Activated T-helper 17 cell treated with anti-CD3 and anti-CD28 coated beads, Interleukin-2, amount 50 U/mL, for 72 hours (primary cell): ENCODE measurements around the gene SLIT3. TPM values are rescaled to one million over a fixed set of nuclear protein-coding genes. Genes with fewer than 3 reads are reported as not detected.

Experiments
- ATAC-seq: fragments of 150-1000 bp; cut with Tn5 transposase; replicated peaks from 2 replicates; pipeline ENCODE4 v1.10.0; 2021; ENCODE audit warnings: mild to moderate bottlenecking, moderate library complexity
- H3K27ac Mint-ChIP-seq: one replicate; pipeline ENCODE4 v1.8.0; 2022; ENCODE audit warnings: mixed read lengths
- H3K27me3 Mint-ChIP-seq: one replicate; pipeline ENCODE4 v1.8.0; 2022; ENCODE audit warnings: mixed read lengths
- H3K36me3 Mint-ChIP-seq: one replicate; pipeline ENCODE4 v1.8.0; 2022; ENCODE audit warnings: low read depth, mild to moderate bottlenecking, mixed read lengths
- H3K4me1 Mint-ChIP-seq: one replicate; pipeline ENCODE4 v1.8.0; 2022; ENCODE audit warnings: mixed read lengths
- H3K4me3 Mint-ChIP-seq: one replicate; pipeline ENCODE4 v1.8.0; 2022; ENCODE audit warnings: mild to moderate bottlenecking, mixed read lengths
- H3K9me3 Mint-ChIP-seq: one replicate; pipeline ENCODE4 v1.8.0; 2022; ENCODE audit warnings: mixed read lengths
- total RNA-seq, 2 donors: library from RNA; stranded (reverse); gene quantifications; one replicate each; pipeline ENCODE4 v1.2.3, GENCODE V29; 2022

SLIT3 gene
- total RNA-seq, 2 donors from 2014 or later, result 0.26 TPM; not detected in 1

DNA sequence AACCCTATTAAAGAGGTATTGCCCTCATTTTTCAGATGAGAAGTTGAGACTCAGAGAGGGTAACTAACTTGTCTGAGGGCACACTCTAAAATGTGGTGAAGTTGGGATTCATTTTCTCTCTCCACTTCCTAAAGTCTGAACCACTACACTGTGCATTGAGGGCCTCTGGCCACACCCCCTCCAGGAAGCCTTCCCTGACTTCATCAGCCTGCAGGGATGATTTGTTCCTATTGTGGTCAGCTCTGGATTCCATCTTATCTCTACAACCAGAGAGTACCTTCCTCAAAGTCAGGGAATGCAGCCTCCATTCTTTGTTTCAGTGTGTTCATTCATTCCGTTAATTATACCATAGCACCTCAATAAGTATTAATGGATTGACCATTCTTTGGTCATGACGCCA, 365.8 kb downstream of the SLIT3 start:
- ATAC-seq, result no peak
- H3K4me3 Mint-ChIP-seq, result no peak overlapping the region
- peaks cover 7% of the 10 kb centered on the region for H3K27me3 Mint-ChIP-seq
- H3K36me3 Mint-ChIP-seq, result no peaks in the 10 kb centered on the region
- H3K4me1 Mint-ChIP-seq, result no peaks in the 10 kb centered on the region
- no peak overlapping the region for H3K27ac Mint-ChIP-seq
- H3K9me3 Mint-ChIP-seq, result peaks cover 3% of the 10 kb centered on the region

GRCh38 chr5:168934169-168934568, 366.8 kb downstream of the SLIT3 start:
- Mint-ChIP-seq H3K36me3 (no peaks in the 10 kb centered on the region), H3K9me3 (peaks cover 3% of the 10 kb centered on the region), H3K27ac (no peak overlapping the region), H3K4me1 (no peaks in the 10 kb centered on the region), H3K27me3 (peaks cover 7% of the 10 kb centered on the region), H3K4me3 (no peak overlapping the region)
- ATAC-seq, result no peak

DNA sequence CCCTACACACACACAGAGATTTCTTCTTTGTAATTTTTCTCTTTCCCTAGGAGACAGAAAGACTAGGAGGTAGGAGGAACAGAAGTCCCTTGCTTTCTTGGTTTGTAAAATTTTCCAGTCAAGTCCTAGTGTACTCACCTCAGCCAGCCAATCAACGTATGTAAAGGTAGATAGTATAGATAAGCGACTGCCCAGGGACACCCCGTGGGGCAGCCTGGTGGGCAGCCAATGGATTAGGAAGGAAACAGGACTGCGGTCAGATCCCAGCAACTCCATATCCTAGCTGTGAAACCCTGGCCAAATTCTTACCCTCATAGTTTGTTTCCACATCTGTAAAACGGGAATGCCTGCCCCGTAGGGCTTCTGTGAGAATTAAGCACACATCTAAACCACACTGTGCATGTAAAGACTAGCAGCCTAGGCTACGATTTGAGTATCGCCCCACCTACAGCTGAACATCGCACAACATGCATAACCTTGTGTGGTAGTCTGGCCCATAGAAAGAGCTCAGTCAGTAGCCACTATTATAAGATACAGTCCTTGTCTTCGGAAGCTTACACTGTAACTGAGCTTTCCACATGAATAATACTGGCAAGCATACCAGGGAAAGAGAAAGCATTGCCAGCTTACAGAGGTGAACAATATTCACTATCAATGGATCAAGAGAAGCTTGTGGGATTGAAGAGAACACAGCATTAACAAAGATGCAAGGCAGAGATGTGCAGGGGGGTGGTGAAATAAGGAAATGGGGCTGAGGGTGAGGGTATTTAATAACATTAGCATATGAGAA, 368.3 kb downstream of the SLIT3 start:
- no peak for ATAC-seq
- peaks cover 3% of the 10 kb centered on the region for H3K9me3 Mint-ChIP-seq
- no peak overlapping the region for H3K27ac Mint-ChIP-seq
- no peak overlapping the region for H3K4me3 Mint-ChIP-seq
- no peaks in the 10 kb centered on the region for H3K4me1 Mint-ChIP-seq
- H3K36me3 Mint-ChIP-seq, result no peaks in the 10 kb centered on the region
- peaks cover 12% of the 10 kb centered on the region for H3K27me3 Mint-ChIP-seq

DNA sequence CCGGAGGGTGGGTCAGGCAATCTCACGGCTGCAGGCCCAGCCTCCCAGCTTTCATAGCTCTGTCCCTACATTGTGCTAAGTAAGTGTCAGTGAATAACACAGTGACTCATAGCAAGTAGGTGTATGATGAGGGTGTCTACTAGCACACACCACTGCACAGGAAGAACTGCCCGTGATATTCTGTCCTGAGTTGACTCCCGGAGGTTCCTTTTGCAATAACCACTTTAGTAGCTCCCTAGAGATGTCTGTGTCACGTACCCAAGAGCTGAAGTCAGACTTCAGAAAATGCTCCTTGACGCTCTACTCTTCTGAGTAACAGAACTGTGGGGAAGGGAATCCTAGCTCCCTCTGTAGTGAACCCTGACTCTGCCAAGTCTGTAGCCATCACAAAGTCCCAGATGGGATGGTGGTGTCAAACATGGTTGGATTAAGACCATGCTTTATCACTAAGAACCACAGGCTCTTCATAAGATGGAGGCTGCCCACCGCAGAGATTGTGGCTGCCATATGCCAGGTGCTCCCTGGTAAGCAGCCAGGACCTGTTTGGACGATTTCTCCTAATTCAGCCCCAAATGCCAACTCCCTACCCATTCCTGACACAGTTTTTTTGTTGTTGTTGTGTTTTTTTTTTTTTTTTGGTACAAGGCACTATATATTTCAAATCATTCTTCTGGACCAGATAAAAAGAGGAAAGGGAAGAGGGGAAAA, 369.1 kb downstream of the SLIT3 start:
- ATAC-seq, result peak; percentile 54
- Mint-ChIP-seq H3K27ac (no peak overlapping the region), H3K4me1 (no peaks in the 10 kb centered on the region), H3K36me3 (no peaks in the 10 kb centered on the region), H3K4me3 (no peak overlapping the region), H3K27me3 (peaks cover 12% of the 10 kb centered on the region), H3K9me3 (peaks cover 3% of the 10 kb centered on the region)

DNA sequence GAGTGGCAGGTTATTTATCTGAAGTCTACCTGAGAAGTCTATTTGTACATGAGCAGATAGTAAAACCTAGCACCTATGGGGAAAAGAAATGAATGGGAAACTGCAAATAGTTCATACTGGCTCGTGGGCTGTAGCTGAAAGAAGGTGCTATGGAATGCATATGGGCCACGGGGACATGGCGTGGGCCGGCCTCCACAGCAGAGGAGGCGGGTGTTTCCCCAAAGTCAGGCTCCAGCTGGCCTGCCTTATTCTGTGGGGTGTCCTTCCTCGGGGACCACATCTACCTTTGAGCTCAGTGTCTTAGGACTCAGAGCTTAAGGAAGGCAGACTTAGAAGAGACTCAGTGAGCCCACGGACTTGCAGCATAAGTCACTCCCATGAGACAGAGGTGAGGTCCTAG, 371.3 kb downstream of the SLIT3 start:
- no peaks in the 10 kb centered on the region for H3K4me1 Mint-ChIP-seq
- ATAC-seq, result no peak
- H3K27me3 Mint-ChIP-seq, result peaks cover 10% of the 10 kb centered on the region
- H3K9me3 Mint-ChIP-seq, result peaks cover 3% of the 10 kb centered on the region
- H3K36me3 Mint-ChIP-seq, result no peaks in the 10 kb centered on the region
- H3K4me3 Mint-ChIP-seq, result no peak overlapping the region
- no peak overlapping the region for H3K27ac Mint-ChIP-seq

DNA sequence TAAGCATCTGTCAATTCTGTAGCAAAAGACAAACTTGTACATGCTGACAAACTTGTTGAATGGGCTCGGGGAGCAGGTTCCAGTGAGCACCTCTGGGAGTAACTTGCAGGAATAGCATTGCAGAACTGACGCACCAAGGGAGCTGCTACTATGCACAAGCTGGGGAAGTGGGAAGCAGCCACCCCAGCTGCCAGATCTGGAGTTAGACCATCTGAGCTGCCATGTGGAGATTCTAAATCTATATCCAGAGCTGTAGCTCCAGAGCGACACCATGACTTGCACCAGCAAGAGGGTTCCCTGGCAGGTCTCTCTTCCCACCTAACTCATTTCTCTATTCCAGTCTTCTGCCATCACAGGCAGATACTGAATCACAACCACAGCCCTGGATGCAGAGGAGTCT, 375.8 kb downstream of the SLIT3 start:
- Mint-ChIP-seq H3K9me3 (no peaks in the 10 kb centered on the region), H3K27ac (no peak overlapping the region), H3K27me3 (peaks cover 39% of the 10 kb centered on the region), H3K4me3 (no peak overlapping the region), H3K4me1 (no peaks in the 10 kb centered on the region), H3K36me3 (no peaks in the 10 kb centered on the region)
- ATAC-seq, result no peak

DNA sequence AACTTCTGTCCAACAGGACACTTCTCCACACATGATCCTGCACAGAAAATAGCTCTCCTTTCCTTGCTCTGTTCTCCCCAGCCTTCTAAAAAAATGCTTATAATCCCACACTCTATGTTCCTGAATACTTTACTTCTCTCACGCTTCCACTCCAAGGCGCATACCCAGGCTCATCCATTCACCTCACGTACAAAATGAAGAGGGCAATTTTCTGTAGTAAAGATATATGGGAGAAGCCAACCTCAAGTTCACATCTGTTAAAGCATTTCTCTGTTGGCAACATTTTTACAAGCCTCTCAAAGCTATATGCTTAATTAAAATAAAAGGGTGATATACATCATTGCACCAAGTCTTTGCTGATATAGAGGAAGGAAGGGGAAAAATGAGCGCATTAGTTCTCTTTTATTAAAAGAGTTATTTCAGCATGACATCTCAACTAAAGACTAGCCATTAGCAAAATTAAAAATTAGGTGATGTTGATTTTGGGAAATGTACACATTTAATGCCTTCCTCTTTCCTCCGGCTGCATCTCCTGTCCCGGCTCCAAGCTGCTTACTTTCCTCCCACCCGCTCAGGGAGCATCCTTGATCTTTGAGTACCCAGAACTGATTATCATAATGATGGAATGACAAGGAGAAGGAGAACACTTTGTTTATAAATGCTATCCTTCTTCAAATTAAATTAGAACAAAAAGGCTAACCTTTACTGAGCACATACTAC, 379.6 kb downstream of the SLIT3 start:
- no peaks in the 10 kb centered on the region for H3K36me3 Mint-ChIP-seq
- no peaks in the 10 kb centered on the region for H3K9me3 Mint-ChIP-seq
- no peak overlapping the region for H3K27ac Mint-ChIP-seq
- no peak overlapping the region for H3K4me3 Mint-ChIP-seq
- no peaks in the 10 kb centered on the region for H3K4me1 Mint-ChIP-seq
- H3K27me3 Mint-ChIP-seq, result peaks cover 43% of the 10 kb centered on the region
- no peak for ATAC-seq

DNA sequence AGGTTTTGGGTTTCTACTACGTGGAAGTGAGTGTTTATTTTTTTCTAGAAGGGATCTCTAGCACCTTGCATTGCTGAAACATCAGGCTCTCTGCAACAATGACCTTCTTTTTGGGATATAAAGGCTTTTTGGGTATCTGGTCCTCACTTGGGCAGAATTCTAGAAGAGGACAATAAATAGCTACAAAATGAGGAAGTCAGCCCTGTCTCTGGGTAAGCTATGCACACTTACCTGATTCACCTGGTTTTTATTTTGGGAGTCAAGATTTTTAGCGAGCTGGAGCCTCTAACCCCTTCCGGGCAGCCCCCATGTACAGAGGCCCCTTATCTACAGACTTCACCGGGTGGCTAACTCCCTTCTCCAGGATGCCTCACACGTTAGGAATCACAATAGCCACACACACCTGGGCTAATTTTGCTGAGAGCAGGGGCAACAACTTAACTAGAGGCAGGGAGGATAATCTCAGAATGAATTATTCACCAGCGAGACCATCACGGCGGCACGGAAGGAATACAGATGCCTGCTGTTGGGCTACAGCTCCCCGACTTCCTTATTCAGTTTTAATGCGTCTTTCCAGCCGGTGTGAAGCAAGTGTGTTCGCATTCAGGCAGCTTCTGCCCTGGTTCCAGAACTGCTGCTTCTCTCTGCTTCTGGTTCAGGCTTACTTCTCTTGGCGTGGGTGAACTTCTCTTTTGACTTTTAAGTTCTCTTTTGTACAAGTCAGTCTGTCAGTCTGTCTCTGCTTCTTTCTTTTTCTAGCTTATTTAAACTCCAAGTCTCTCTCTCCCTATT, 380.7 kb downstream of the SLIT3 start:
- Mint-ChIP-seq H3K9me3 (no peaks in the 10 kb centered on the region), H3K27me3 (peaks cover 50% of the 10 kb centered on the region), H3K4me1 (no peaks in the 10 kb centered on the region), H3K4me3 (no peak overlapping the region), H3K36me3 (no peaks in the 10 kb centered on the region), H3K27ac (no peak overlapping the region)
- ATAC-seq, result no peak

GRCh38 chr5:168917947-168918600, 382.9 kb downstream of the SLIT3 start:
- ATAC-seq, result no peak
- no peak overlapping the region for H3K27ac Mint-ChIP-seq
- H3K27me3 Mint-ChIP-seq, result peaks cover 47% of the 10 kb centered on the region
- no peaks in the 10 kb centered on the region for H3K9me3 Mint-ChIP-seq
- no peaks in the 10 kb centered on the region for H3K4me1 Mint-ChIP-seq
- no peaks in the 10 kb centered on the region for H3K36me3 Mint-ChIP-seq
- H3K4me3 Mint-ChIP-seq, result no peak overlapping the region

- Mint-ChIP-seq H3K36me3 (no peaks in the 10 kb centered on the region), H3K4me1 (no peaks in the 10 kb centered on the region), H3K4me3 (no peak overlapping the region), H3K9me3 (no peaks in the 10 kb centered on the region), H3K27ac (no peak overlapping the region), H3K27me3 (peaks cover 44% of the 10 kb centered on the region)
- no peak for ATAC-seq
Measured at GRCh38 chr5:168916852-168917251, 384.1 kb downstream of the SLIT3 start.

GRCh38 chr5:168916266-168916665, 384.7 kb downstream of the SLIT3 start:
- Mint-ChIP-seq H3K27me3 (peaks cover 42% of the 10 kb centered on the region), H3K4me3 (no peak overlapping the region)

DNA sequence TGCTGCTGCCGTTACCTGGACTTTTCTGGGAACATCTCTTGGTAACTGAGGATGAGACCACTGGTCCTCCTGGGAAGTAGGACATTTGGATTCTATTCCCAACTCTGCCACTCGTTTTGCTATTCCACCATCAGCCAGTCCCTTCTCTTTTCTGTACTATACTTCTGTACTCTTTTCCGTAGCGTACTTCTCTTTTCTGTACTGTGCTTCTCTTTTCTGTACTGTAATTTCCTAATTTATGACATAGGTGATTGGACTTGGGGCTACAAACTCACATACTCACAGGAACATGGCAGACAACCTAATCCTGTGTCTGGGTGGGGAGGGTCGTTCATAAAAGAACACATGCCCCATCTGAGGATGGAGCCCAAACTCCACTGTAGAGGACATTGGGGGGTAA, 386.4 kb downstream of the SLIT3 start:
- no peaks in the 10 kb centered on the region for H3K36me3 Mint-ChIP-seq
- H3K27me3 Mint-ChIP-seq, result peaks cover 31% of the 10 kb centered on the region
- H3K4me1 Mint-ChIP-seq, result no peaks in the 10 kb centered on the region
- ATAC-seq, result no peak
- H3K9me3 Mint-ChIP-seq, result no peaks in the 10 kb centered on the region
- H3K4me3 Mint-ChIP-seq, result no peak overlapping the region
- no peak overlapping the region for H3K27ac Mint-ChIP-seq

More at GRCh38 chr5:168916266-168916665, 384.7 kb downstream of the SLIT3 start:
- Mint-ChIP-seq H3K36me3 (no peaks in the 10 kb centered on the region), H3K27ac (no peak overlapping the region), H3K4me1 (no peaks in the 10 kb centered on the region), H3K9me3 (no peaks in the 10 kb centered on the region)
- no peak for ATAC-seq

- no peaks in the 10 kb centered on the region for H3K4me1 Mint-ChIP-seq
- no peak overlapping the region for H3K4me3 Mint-ChIP-seq
- no peak for ATAC-seq
- H3K36me3 Mint-ChIP-seq, result no peaks in the 10 kb centered on the region
- H3K27ac Mint-ChIP-seq, result no peak overlapping the region
- H3K9me3 Mint-ChIP-seq, result no peaks in the 10 kb centered on the region
- H3K27me3 Mint-ChIP-seq, result peaks cover 28% of the 10 kb centered on the region
Measured at GRCh38 chr5:168910874-168911273, 390.1 kb downstream of the SLIT3 start.

DNA sequence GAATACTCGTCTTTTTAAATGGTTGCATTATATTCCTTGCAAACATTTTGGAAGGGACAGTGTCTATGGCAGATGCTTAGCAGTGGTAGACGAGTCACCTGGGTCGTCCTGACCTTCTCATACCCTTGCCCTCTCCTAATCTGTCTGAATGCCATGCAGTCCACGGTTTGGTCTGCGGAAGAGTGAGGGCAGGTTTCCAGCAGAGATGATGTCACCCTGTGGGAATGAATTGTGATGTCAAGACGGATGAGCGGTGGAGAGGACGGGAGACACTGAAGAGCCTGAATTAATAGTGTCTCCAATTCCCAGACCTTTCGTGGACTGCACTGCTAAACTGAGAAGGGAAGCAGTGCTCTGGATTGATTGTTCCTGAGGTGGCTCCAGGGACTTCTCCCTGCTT, 392.7 kb downstream of the SLIT3 start:
- no peaks in the 10 kb centered on the region for H3K36me3 Mint-ChIP-seq
- H3K4me1 Mint-ChIP-seq, result no peaks in the 10 kb centered on the region
- no peaks in the 10 kb centered on the region for H3K9me3 Mint-ChIP-seq

More for the DNA sequence above, 392.7 kb downstream of the SLIT3 start:
- H3K27me3 Mint-ChIP-seq, result peaks cover 21% of the 10 kb centered on the region
- no peak overlapping the region for H3K27ac Mint-ChIP-seq
- ATAC-seq, result no peak
- no peak overlapping the region for H3K4me3 Mint-ChIP-seq
